Endodermal cell (in vitro differentiated cells): ENCODE measurements around the gene CYP11A1. TPM values are rescaled to one million over a fixed set of nuclear protein-coding genes. Genes with fewer than 3 reads are reported as not detected.

ENCODE experiments used
- DNase-seq: peaks from one replicate; pipeline ENCODE4 v3.0.0-alpha.2; 2017
- H3K27ac ChIP-seq: 2 replicates; pipeline ENCODE4 v1.5.1; 2013; ENCODE audit warnings: mild to moderate bottlenecking, low read depth, low read length, moderate library complexity
- H3K27me3 ChIP-seq: 2 replicates; pipeline ENCODE4 v1.6.1; 2013; ENCODE audit warnings: mild to moderate bottlenecking, low read length, moderate library complexity; ENCODE audit not compliant: insufficient read depth, control insufficient read depth, poor library complexity, severe bottlenecking
- H3K36me3 ChIP-seq: 2 replicates; pipeline ENCODE4 v1.7.0; 2013; ENCODE audit warnings: mild to moderate bottlenecking, low read length, moderate library complexity; ENCODE audit not compliant: control insufficient read depth, insufficient read depth
- H3K4me1 ChIP-seq: one replicate; pipeline ENCODE4 v1.7.0; 2013; ENCODE audit warnings: low read length; ENCODE audit not compliant: control insufficient read depth, insufficient read depth
- H3K4me3 ChIP-seq: 2 replicates; pipeline ENCODE4 v1.5.1; 2013; ENCODE audit warnings: mild to moderate bottlenecking, low read length, moderate library complexity
- H3K9ac ChIP-seq: 2 replicates; pipeline ENCODE4 v1.6.1; 2013; ENCODE audit warnings: mild to moderate bottlenecking, low read length, moderate library complexity; ENCODE audit not compliant: poor library complexity, severe bottlenecking; ENCODE audit errors: extremely low read depth
- H3K9me3 ChIP-seq: 2 replicates; pipeline ENCODE4 v1.6.1; 2013; ENCODE audit warnings: mild to moderate bottlenecking, low read length, moderate library complexity; ENCODE audit not compliant: control insufficient read depth
- H3K27ac Mint-ChIP-seq: 2 replicates; pipeline ENCODE4 v1.8.0; 2020; ENCODE audit warnings: mixed read lengths
- H3K27me3 Mint-ChIP-seq: 2 replicates; pipeline ENCODE4 v1.8.0; 2021; ENCODE audit warnings: mild to moderate bottlenecking, mixed read lengths; ENCODE audit not compliant: insufficient read depth
- H3K36me3 Mint-ChIP-seq: 2 replicates; pipeline ENCODE4 v1.8.0; 2020; ENCODE audit warnings: low read depth, mixed read lengths
- H3K4me1 Mint-ChIP-seq: 2 replicates; pipeline ENCODE4 v1.8.0; 2020; ENCODE audit warnings: mixed read lengths
- H3K4me3 Mint-ChIP-seq: 2 replicates; pipeline ENCODE4 v1.8.0; 2020; ENCODE audit warnings: mild to moderate bottlenecking, moderate library complexity, mixed read lengths
- H3K9me3 Mint-ChIP-seq: 2 replicates; pipeline ENCODE4 v1.8.0; 2020; ENCODE audit warnings: mild to moderate bottlenecking, mixed read lengths
- WGBS, 2 experiments: methylation state at CpG; one replicate each; pipeline versions ENCODE4 v1.1.5 to v1.1.7; 2013; ENCODE audit warnings: missing lambda C conversion rate in 2 of 2, mixed read lengths in 1 of 2; ENCODE audit not compliant: insufficient coverage in 1 of 2, insufficient read length in 1 of 2; 5-methylcytosine and 5-hydroxymethylcytosine counted together
- total RNA-seq, 2 donors: library from RNA; stranded (reverse); fragmentation: NEBNext Ultra II Directional in 1 of 2; extraction: Animal tissue kit (Norgen Biotek cat#: 25700) in 1 of 2; gene quantifications; 2 replicates in 1 of 2; 3 replicates in 1 of 2; pipeline ENCODE4 v1.2.1, GENCODE V29; 2021
- TF ChIP-seq, protein P1 (sequence below): fragments of 200-600 bp; sonication (generic); conservative IDR thresholded peaks from 2 replicates; pipeline ENCODE4 v1.5.0; 2021; ENCODE audit warnings: antibody characterized with exemption, mild to moderate bottlenecking

Gene CYP11A1
- total RNA-seq, 2 donors from 2014 or later, result 4.8 to 5.3 TPM

GRCh38 chr15:74302821-74303359 lies 64.6 kb downstream of the CYP11A1 start:
- Histone ChIP-seq H3K4me1 (no peaks in the 10 kb centered on the region), H3K9me3 (no peaks in the 10 kb centered on the region), H3K9ac (no peak overlapping the region), H3K4me3 (no peak overlapping the region), H3K27ac (no peak overlapping the region), H3K36me3 (no peaks in the 10 kb centered on the region), H3K27me3 (peaks cover 28% of the 10 kb centered on the region)
- Mint-ChIP-seq H3K4me1 (peaks cover 41% of the 10 kb centered on the region), H3K9me3 (no peaks in the 10 kb centered on the region), H3K36me3 (no peaks in the 10 kb centered on the region), H3K27me3 (peaks cover 41% of the 10 kb centered on the region), H3K27ac (no peak overlapping the region), H3K4me3 (no peak overlapping the region)
- TF ChIP-seq, protein P1, sequence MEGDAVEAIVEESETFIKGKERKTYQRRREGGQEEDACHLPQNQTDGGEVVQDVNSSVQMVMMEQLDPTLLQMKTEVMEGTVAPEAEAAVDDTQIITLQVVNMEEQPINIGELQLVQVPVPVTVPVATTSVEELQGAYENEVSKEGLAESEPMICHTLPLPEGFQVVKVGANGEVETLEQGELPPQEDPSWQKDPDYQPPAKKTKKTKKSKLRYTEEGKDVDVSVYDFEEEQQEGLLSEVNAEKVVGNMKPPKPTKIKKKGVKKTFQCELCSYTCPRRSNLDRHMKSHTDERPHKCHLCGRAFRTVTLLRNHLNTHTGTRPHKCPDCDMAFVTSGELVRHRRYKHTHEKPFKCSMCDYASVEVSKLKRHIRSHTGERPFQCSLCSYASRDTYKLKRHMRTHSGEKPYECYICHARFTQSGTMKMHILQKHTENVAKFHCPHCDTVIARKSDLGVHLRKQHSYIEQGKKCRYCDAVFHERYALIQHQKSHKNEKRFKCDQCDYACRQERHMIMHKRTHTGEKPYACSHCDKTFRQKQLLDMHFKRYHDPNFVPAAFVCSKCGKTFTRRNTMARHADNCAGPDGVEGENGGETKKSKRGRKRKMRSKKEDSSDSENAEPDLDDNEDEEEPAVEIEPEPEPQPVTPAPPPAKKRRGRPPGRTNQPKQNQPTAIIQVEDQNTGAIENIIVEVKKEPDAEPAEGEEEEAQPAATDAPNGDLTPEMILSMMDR, result peak; percentile 87
- peak; percentile 92 for DNase-seq
- 42 to 52% methylated on average over 5 to 7 of the region's 7 CpGs for WGBS, 2 experiments

GRCh38 chr15:74301583-74302361 lies 65.7 kb downstream of the CYP11A1 start:
- H3K27me3 Mint-ChIP-seq, result peaks cover 52% of the 10 kb centered on the region
- no peaks in the 10 kb centered on the region for H3K9me3 Mint-ChIP-seq
- H3K27ac Mint-ChIP-seq, result no peak overlapping the region
- H3K27me3 ChIP-seq, result peaks cover 31% of the 10 kb centered on the region
- no peak overlapping the region for H3K9ac ChIP-seq
- no peak overlapping the region for H3K27ac ChIP-seq
- WGBS, 2 experiments, result 42 to 67% methylated on average over 3 to 7 of the region's 7 CpGs
- peaks cover 36% of the 10 kb centered on the region for H3K4me1 Mint-ChIP-seq
- no peak overlapping the region for H3K4me3 ChIP-seq
- no peaks in the 10 kb centered on the region for H3K9me3 ChIP-seq
- no peak for DNase-seq
- H3K36me3 ChIP-seq, result no peaks in the 10 kb centered on the region
- no peaks in the 10 kb centered on the region for H3K36me3 Mint-ChIP-seq
- H3K4me3 Mint-ChIP-seq, result no peak overlapping the region
- TF ChIP-seq, protein P1, result no peak
- no peaks in the 10 kb centered on the region for H3K4me1 ChIP-seq

DNA sequence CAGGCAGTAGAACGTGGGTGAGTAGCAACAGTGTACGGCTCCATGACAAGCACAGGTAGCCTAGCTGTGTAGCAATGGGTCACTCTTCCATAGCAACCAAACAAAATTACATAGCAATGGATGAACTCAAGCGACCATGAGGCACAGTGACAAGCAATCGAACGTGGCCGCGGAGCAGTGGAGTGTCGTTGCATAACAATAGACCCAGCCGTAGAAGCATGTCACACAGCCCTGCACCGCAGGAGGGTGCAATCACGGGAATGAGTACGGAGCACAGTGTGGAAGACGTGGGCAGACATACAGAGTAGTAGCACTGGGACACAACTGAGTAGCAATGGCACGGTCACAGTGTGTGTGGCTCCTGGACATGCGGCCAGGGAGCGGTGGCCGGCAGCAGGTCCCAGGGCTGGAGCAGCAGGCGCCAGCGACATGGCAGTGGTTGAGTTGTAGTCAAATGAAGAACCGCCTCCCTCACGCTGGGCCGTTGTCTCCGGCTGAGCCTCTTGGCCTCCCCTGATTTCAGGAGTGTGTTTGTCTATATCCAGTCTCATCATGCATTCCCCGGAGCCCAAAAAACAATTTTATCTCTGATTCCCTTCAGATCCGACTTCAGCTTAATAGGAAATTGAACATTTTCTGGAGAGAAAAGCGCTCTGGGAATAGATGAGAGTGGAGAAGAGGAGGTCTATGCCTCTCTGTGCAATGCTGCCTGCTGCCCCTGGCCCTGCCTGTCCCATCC lies 67.2 kb downstream of the CYP11A1 start:
- DNase-seq, result no peak

More for the DNA sequence above, 67.2 kb downstream of the CYP11A1 start:
- no peak overlapping the region for H3K27ac ChIP-seq
- H3K4me1 Mint-ChIP-seq, result peaks cover 27% of the 10 kb centered on the region
- H3K4me1 ChIP-seq, result no peaks in the 10 kb centered on the region
- H3K4me3 Mint-ChIP-seq, result no peak overlapping the region
- H3K9me3 Mint-ChIP-seq, result no peaks in the 10 kb centered on the region
- H3K4me3 ChIP-seq, result no peak overlapping the region
- 42 to 50% methylated on average over 24 to 26 of the region's 26 CpGs for WGBS, 2 experiments
- H3K9ac ChIP-seq, result no peak overlapping the region
- H3K36me3 ChIP-seq, result no peaks in the 10 kb centered on the region
- TF ChIP-seq, protein P1, result peak; percentile 32
- no peaks in the 10 kb centered on the region for H3K9me3 ChIP-seq
- H3K36me3 Mint-ChIP-seq, result no peaks in the 10 kb centered on the region
- H3K27ac Mint-ChIP-seq, result no peak overlapping the region
- H3K27me3 Mint-ChIP-seq, result peaks cover 50% of the 10 kb centered on the region
- H3K27me3 ChIP-seq, result peaks cover 32% of the 10 kb centered on the region
